HG02938 (cell line): Measurements from ENCODE around the gene ZNF226.
A peak's percentile ranks its signal among the peaks of the same experiment; 100 is the strongest.
"Not testable (repeated sequence)": the region's sequence is repeated elsewhere in the genome, so short reads cannot be mapped to it uniquely, and the experiment has no call there.

Source experiments
- ATAC-seq: cut with Tn5 transposase; IDR thresholded peaks from one replicate; pipeline ENCODE4 v1.9.1; 2021; ENCODE audit warnings: mild to moderate bottlenecking, moderate library complexity; ENCODE audit not compliant: unreplicated experiment

Gene ZNF226

DNA sequence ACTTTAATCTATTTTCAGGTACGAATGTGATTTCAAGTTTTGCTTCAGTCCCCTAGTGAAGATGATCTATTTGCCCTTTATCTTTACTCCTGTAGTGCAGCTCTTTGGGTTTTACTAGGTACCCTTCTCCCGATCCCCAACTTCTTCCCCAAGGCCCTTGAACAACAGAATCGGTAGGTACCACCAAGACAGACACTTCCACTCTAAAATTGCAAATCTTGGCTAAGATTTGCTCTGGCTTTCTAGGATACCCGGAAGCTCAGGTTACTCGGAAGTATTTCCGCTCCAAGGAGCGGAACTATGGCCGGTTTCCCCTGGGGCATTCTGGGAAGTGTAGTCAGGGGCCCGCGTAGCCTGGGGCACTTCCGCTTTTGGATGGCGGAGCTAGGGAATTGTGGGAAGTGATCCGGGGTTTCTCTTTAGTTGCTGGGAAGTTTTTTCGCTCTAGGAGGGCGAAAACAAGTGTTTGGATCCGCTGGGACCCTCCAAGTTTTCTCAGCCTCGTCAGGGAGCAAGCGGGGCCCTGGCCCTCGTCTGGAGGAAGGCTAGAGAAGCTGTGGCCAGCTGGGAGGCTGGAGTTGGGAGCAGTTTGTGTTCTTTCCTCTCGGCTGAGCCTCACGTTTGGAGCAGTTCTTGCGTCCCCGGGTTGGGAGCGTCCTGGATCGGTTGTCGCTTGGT is 42.4 kb downstream of the ZNF226 start:
- ATAC-seq = peak; percentile 88

DNA sequence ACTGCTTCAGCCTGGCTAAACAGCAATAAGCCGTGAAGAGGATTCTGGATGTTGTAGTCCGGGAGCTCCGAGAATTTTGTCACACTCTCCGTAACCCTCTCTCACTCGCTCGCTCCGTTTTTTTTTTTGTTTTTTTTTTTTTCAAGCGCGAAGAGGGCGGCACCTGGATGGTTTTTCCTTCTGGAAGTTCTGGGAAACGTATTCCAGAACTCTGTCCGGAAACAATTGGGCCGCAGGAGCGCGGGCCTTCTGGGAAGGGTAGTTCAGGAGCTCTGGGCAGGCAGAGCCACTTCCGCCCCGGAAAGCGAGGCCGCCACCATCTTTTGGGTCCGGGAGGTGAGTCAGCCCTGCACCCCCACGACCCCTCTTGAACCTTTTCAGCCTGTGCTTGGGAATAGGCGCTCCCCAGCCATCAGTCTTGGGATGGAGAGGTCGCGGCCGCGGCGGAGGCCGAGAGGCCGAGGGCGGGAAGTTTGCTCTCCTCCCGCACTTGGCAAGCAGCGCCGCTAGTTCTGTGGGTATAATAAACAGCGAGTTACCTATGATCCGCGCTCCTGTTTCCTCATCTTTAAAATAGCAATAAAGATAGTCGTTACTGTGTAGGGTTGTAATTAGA is 47.5 kb downstream of the ZNF226 start, which contains the start of gene ZNF227:
TSS of gene ZNF227 (plus strand) at position 283 of the 616 bp plus-strand sequence. CDS start 5,261 bp downstream, outside the sequence.
- no peak for ATAC-seq

DNA sequence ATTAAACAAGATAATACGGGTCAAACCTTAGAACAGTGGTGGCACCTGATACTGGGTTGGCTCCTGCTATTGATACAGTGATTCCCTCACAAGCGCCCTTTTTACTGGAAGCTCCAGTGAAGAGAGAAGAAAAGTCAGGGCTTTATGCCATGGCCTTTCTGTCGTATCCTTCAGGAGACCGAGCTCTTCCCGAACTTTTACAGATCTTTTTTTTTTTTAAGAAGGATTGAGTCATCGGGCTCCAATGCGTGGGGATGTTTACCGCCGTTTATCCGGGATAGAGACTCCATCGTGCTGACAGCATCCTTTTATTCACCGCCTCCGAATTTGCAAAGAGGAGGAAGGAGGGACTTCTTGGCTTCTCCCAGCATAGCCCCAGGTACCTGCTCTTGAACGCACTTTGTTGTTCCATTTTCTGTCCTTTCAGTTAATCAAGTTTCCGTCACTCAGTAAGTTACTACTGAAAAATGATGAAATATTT is 48.0 kb downstream of the ZNF226 start:
- ATAC-seq = no peak

DNA sequence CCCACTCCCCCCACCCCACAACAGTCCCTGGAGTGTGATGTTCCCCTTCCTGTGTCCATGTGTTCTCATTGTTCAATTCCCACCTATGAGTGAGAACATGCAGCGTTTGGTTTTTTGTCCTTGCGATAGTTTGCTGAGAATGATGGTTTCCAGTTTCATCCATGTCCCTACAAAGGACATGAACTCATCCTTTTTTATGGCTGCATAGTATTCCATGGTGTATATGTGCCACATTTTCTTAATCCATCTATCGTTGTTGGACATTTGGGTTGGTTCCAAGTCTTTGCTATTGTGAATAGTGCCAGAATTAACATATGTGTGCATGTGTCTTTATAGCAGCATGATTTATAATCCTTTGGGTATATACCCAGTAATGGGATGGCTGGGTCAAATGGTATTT is 55.0 kb downstream of the ZNF226 start:
- not testable (repeated sequence) for ATAC-seq

- not testable (repeated sequence) for ATAC-seq
These were observed 55.9 kb downstream of the ZNF226 start for GRCh38 chr19:44220761-44221160.

DNA sequence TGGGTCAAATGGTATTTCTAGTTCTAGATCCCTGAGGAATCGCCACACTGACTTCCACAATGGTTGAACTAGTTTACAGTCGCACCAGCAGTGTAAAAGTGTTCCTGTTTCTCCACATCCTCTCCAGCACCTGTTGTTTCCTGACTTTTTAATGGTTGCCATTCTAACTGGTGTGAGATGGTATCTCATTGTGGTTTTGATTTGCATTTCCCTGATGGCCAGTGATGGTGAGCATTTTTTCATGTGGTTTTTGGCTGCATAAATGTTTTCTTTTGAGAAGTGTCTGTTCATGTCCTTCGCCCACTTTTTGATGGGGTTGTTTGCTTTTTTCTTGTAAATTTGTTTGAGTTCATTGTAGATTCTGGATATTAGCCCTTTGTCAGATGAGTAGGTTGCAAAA is 56.4 kb downstream of the ZNF226 start:
- ATAC-seq = not testable (repeated sequence)
